T-helper 2 cell treated with Interferon-gamma antibody and Interleukin-4, amounts not matched to agents 5 μg/mL and 100 μg/mL, for 36 hours (primary cell): ENCODE data around the gene CDK5R1.
"Not testable (repeated sequence)": the region's sequence is repeated elsewhere in the genome, so short reads cannot be mapped to it uniquely, and the experiment has no call there.

Experiments used
- DNase-seq: peaks from one replicate; pipeline ENCODE4 v3.0.0; 2021; ENCODE audit warnings: low spot score
- H3K27ac Mint-ChIP-seq: one replicate; pipeline ENCODE4 v1.8.0; 2021; ENCODE audit warnings: mild to moderate bottlenecking, mixed read lengths
- H3K27me3 Mint-ChIP-seq: one replicate; pipeline ENCODE4 v1.8.0; 2021; ENCODE audit warnings: low read depth, mixed read lengths
- H3K36me3 Mint-ChIP-seq: one replicate; pipeline ENCODE4 v1.8.0; 2021; ENCODE audit warnings: low read depth, mixed read lengths
- H3K4me1 Mint-ChIP-seq: one replicate; pipeline ENCODE4 v1.8.0; 2021; ENCODE audit warnings: low read depth, mixed read lengths
- H3K4me3 Mint-ChIP-seq: one replicate; pipeline ENCODE4 v1.8.0; 2022; ENCODE audit warnings: mild to moderate bottlenecking, moderate library complexity, mixed read lengths
- H3K9me3 Mint-ChIP-seq: one replicate; pipeline ENCODE4 v1.8.0; 2021; ENCODE audit warnings: mixed read lengths

CDK5R1 gene

GRCh38 chr17:32520737-32521404 is 34.1 kb downstream of the CDK5R1 start:
- H3K27me3 Mint-ChIP-seq = no peaks in the 10 kb centered on the region
- H3K9me3 Mint-ChIP-seq = no peaks in the 10 kb centered on the region
- H3K4me1 Mint-ChIP-seq = peaks cover 68% of the 10 kb centered on the region
- no peak for DNase-seq
- H3K27ac Mint-ChIP-seq = peak overlapping the region; percentile 96
- no peaks in the 10 kb centered on the region for H3K36me3 Mint-ChIP-seq
- H3K4me3 Mint-ChIP-seq = peak overlapping the region; percentile 87

- peak; percentile 78 for DNase-seq
- Mint-ChIP-seq H3K27me3 (no peaks in the 10 kb centered on the region), H3K27ac (peak overlapping the region; percentile 79), H3K4me3 (peak overlapping the region; percentile 54), H3K9me3 (no peaks in the 10 kb centered on the region), H3K4me1 (peaks cover 64% of the 10 kb centered on the region), H3K36me3 (no peaks in the 10 kb centered on the region)
Measured at GRCh38 chr17:32523017-32523680, 36.4 kb downstream of the CDK5R1 start.

- Mint-ChIP-seq H3K4me1 (peaks cover 66% of the 10 kb centered on the region), H3K4me3 (peak overlapping the region; percentile 28), H3K9me3 (no peaks in the 10 kb centered on the region), H3K27me3 (no peaks in the 10 kb centered on the region), H3K27ac (peak overlapping the region; percentile 79), H3K36me3 (no peaks in the 10 kb centered on the region)
- peak; percentile 54 for DNase-seq
Measured at GRCh38 chr17:32523827-32524552, 37.2 kb downstream of the CDK5R1 start.

GRCh38 chr17:32524553-32524880 is 37.7 kb downstream of the CDK5R1 start:
- H3K36me3 Mint-ChIP-seq, H3K27me3 Mint-ChIP-seq, DNase-seq, H3K4me3 Mint-ChIP-seq, H3K9me3 Mint-ChIP-seq, H3K27ac Mint-ChIP-seq: not testable (repeated sequence)
- peaks cover 67% of the 10 kb centered on the region for H3K4me1 Mint-ChIP-seq

- DNase-seq = no peak
- no peak overlapping the region for H3K27ac Mint-ChIP-seq
Measured at GRCh38 chr17:32525122-32525521, 38.3 kb downstream of the CDK5R1 start.

GRCh38 chr17:32527146-32527545 is 40.4 kb downstream of the CDK5R1 start:
- DNase-seq = no peak
- Mint-ChIP-seq H3K9me3 (no peaks in the 10 kb centered on the region), H3K36me3 (no peaks in the 10 kb centered on the region), H3K4me3 (no peak overlapping the region), H3K27me3 (no peaks in the 10 kb centered on the region), H3K27ac (no peak overlapping the region), H3K4me1 (peaks cover 46% of the 10 kb centered on the region)

More at GRCh38 chr17:32525122-32525521, 38.3 kb downstream of the CDK5R1 start:
- no peaks in the 10 kb centered on the region for H3K27me3 Mint-ChIP-seq
- H3K4me3 Mint-ChIP-seq = no peak overlapping the region
- peaks cover 61% of the 10 kb centered on the region for H3K4me1 Mint-ChIP-seq
- no peaks in the 10 kb centered on the region for H3K36me3 Mint-ChIP-seq
- H3K9me3 Mint-ChIP-seq = no peaks in the 10 kb centered on the region

GRCh38 chr17:32528825-32529224 is 42.0 kb downstream of the CDK5R1 start:
- H3K4me3 Mint-ChIP-seq = no peak overlapping the region

GRCh38 chr17:32529604-32530003 is 42.8 kb downstream of the CDK5R1 start:
- no peaks in the 10 kb centered on the region for H3K27me3 Mint-ChIP-seq
- H3K9me3 Mint-ChIP-seq = no peaks in the 10 kb centered on the region
- H3K4me3 Mint-ChIP-seq = no peak overlapping the region
- no peak overlapping the region for H3K27ac Mint-ChIP-seq
- peaks cover 2% of the 10 kb centered on the region for H3K36me3 Mint-ChIP-seq
- peaks cover 37% of the 10 kb centered on the region for H3K4me1 Mint-ChIP-seq
- DNase-seq = no peak

More at GRCh38 chr17:32528825-32529224, 42.0 kb downstream of the CDK5R1 start:
- H3K36me3 Mint-ChIP-seq = peaks cover 2% of the 10 kb centered on the region
- H3K27ac Mint-ChIP-seq = no peak overlapping the region
- H3K27me3 Mint-ChIP-seq = no peaks in the 10 kb centered on the region
- H3K9me3 Mint-ChIP-seq = no peaks in the 10 kb centered on the region
- no peak for DNase-seq
- H3K4me1 Mint-ChIP-seq = peaks cover 42% of the 10 kb centered on the region

- H3K27ac Mint-ChIP-seq = no peak overlapping the region
Measured at GRCh38 chr17:32533296-32533695, 46.5 kb downstream of the CDK5R1 start.

GRCh38 chr17:32536736-32537643 is 50.2 kb downstream of the CDK5R1 start:
- peaks cover 8% of the 10 kb centered on the region for H3K4me1 Mint-ChIP-seq
- no peak overlapping the region for H3K27ac Mint-ChIP-seq
- H3K36me3 Mint-ChIP-seq = peaks cover 3% of the 10 kb centered on the region
- H3K4me3 Mint-ChIP-seq = no peak overlapping the region
- H3K27me3 Mint-ChIP-seq = no peaks in the 10 kb centered on the region
- H3K9me3 Mint-ChIP-seq = no peaks in the 10 kb centered on the region
- DNase-seq = no peak

More at GRCh38 chr17:32533296-32533695, 46.5 kb downstream of the CDK5R1 start:
- Mint-ChIP-seq H3K27me3 (no peaks in the 10 kb centered on the region), H3K36me3 (peaks cover 3% of the 10 kb centered on the region), H3K4me1 (peaks cover 17% of the 10 kb centered on the region), H3K9me3 (no peaks in the 10 kb centered on the region), H3K4me3 (no peak overlapping the region)
- DNase-seq = no peak
